ENCODE results near the gene SETSIP.

SETSIP gene

DNA sequence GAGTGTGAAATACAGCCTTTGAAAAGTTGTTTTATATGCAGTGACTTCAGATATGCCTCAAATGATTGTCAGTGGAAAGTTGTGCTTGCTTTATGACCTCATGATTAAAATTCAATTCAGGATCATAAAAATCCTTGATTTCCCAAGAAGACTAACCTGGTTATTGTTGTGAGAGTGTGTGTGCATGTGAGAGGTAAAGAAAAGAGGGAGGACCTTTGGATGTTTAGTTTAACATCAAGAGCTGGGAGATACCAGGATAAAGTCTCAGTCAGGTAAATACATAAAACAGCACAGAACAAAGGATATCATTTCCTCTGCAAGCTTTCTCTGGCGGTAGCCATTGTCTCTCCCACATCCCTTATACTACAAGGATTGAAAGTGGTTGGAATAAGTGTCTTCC lies 19.4 kb upstream of the SETSIP start:
- CTCF ChIA-PET: interaction anchor here (0.6 kb wide), 1 partner anchor 133 kb away, joined by 5 read pairs; no protein-coding TSS in a partner anchor
- POLR2A ChIA-PET: no interaction called here
- Histone ChIP-seq H3K4me3 (ENCODE audit: low read depth, low read length) (no peak overlapping the region), H3K36me3 (ENCODE audit: control insufficient read depth in 2 of 2, insufficient read depth in 1 of 2, low read length in 2 of 2) (no peaks in the 10 kb centered on the region), H3K4me1 (ENCODE audit: control insufficient read depth, insufficient read depth, low read length) (no peaks in the 10 kb centered on the region), H3K9me3 (ENCODE audit: control insufficient read depth, insufficient read depth, low read depth, low read length) (no peaks in the 10 kb centered on the region), H3K27ac (ENCODE audit: extremely low read depth, low read depth, low read length) (no peak overlapping the region)
- TF ChIP-seq, protein P1, sequence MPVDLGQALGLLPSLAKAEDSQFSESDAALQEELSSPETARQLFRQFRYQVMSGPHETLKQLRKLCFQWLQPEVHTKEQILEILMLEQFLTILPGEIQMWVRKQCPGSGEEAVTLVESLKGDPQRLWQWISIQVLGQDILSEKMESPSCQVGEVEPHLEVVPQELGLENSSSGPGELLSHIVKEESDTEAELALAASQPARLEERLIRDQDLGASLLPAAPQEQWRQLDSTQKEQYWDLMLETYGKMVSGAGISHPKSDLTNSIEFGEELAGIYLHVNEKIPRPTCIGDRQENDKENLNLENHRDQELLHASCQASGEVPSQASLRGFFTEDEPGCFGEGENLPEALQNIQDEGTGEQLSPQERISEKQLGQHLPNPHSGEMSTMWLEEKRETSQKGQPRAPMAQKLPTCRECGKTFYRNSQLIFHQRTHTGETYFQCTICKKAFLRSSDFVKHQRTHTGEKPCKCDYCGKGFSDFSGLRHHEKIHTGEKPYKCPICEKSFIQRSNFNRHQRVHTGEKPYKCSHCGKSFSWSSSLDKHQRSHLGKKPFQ (tag by site-specific recombination; IDR thresholded peaks at IDR 0.05): no peak
- TF ChIP-seq ZNF157 (tag by site-specific recombination; IDR thresholded peaks at IDR 0.05) (no peak), ZNF501 (tag by site-specific recombination; IDR thresholded peaks at IDR 0.05) (no peak), PRDM6 (tag by site-specific recombination; IDR thresholded peaks at IDR 0.05) (0 out of 2 replicates have a peak, but pooled peaks have one; percentile 7)

GRCh38 chr1:92094090-92094489 lies 18.9 kb upstream of the SETSIP start:
- Histone ChIP-seq H3K4me1 (ENCODE audit: control insufficient read depth, insufficient read depth, low read length) (no peaks in the 10 kb centered on the region), H3K36me3 (ENCODE audit: control insufficient read depth in 2 of 2, insufficient read depth in 1 of 2, low read length in 2 of 2) (no peaks in the 10 kb centered on the region), H3K9me3 (ENCODE audit: control insufficient read depth, insufficient read depth, low read depth, low read length) (no peaks in the 10 kb centered on the region), H3K4me3 (ENCODE audit: low read depth, low read length) (no peak overlapping the region), H3K27ac (ENCODE audit: extremely low read depth, low read depth, low read length) (no peak overlapping the region)
- ChIA-PET POLR2A (no interaction called here), CTCF (interaction anchor here (0.6 kb wide), 1 partner anchor 133 kb away, joined by 5 read pairs; no protein-coding TSS in a partner anchor)
- TF ChIP-seq KLF9 (tag by site-specific recombination; IDR thresholded peaks at IDR 0.05; ENCODE audit: low read depth) (no peak), YY2 (tag by site-specific recombination; IDR thresholded peaks at IDR 0.05) (no peak), ZNF302 (tag by site-specific recombination; IDR thresholded peaks at IDR 0.05; ENCODE audit: low read depth) (no peak), HIC1 (tag by site-specific recombination; IDR thresholded peaks at IDR 0.05) (no peak), ZBTB17 (tag by site-specific recombination; IDR thresholded peaks at IDR 0.05) (no peak), ZNF354C (tag by site-specific recombination; IDR thresholded peaks at IDR 0.05; ENCODE audit: borderline replicate concordance, low read depth) (no peak), ZNF768 (tag by site-specific recombination; IDR thresholded peaks at IDR 0.05) (no peak)
- TF ChIP-seq, protein P2, sequence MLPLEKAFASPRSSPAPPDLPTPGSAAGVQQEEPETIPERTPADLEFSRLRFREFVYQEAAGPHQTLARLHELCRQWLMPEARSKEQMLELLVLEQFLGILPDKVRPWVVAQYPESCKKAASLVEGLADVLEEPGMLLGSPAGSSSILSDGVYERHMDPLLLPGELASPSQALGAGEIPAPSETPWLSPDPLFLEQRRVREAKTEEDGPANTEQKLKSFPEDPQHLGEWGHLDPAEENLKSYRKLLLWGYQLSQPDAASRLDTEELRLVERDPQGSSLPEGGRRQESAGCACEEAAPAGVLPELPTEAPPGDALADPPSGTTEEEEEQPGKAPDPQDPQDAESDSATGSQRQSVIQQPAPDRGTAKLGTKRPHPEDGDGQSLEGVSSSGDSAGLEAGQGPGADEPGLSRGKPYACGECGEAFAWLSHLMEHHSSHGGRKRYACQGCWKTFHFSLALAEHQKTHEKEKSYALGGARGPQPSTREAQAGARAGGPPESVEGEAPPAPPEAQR (tag by site-specific recombination; IDR thresholded peaks at IDR 0.05): no peak

- Histone ChIP-seq H3K4me1 (ENCODE audit: control insufficient read depth, insufficient read depth, low read length) (peaks cover 9% of the 10 kb centered on the region; the same call in 1 of the 2 replicates), H3K9me3 (ENCODE audit: control insufficient read depth, insufficient read depth, low read depth, low read length) (no peaks in the 10 kb centered on the region), H3K27ac (ENCODE audit: extremely low read depth, low read depth, low read length) (no peak overlapping the region), H3K4me3 (ENCODE audit: low read depth, low read length) (no peak overlapping the region), H3K36me3 (ENCODE audit: control insufficient read depth in 2 of 2, insufficient read depth in 1 of 2, low read length in 2 of 2) (no peaks in the 10 kb centered on the region)
- no peak for TF ChIP-seq ZNF404 (tag by site-specific recombination; IDR thresholded peaks at IDR 0.05)
- no peak for TF ChIP-seq ZNF544 (tag by site-specific recombination; IDR thresholded peaks at IDR 0.05)
- ChIA-PET CTCF (no interaction called here), POLR2A (no interaction called here)
These were observed 16.4 kb upstream of the SETSIP start for GRCh38 chr1:92091625-92092024.
